Stomach (tissue), 4 donors: Measurements from ENCODE around the gene SSTR1.

Experiments used
- CTCF ChIP-seq, 7 experiments: fragments of 450-650 bp in 4 of 7; fragments of 200-600 bp in 3 of 7; sonication (generic) in 3 of 7; IDR thresholded peaks; one replicate each; pipeline ENCODE4 v1.5.1; 2016 to 2019; ENCODE audit warnings: antibody characterized with exemption in 7 of 7, control low read depth in 2 of 7, mild to moderate bottlenecking in 1 of 7
- POLR2A ChIP-seq, 4 donors: fragments of 450-650 bp; IDR thresholded peaks; one replicate each; pipeline ENCODE4 v1.6.1; 2016; ENCODE audit warnings: antibody characterized with exemption in 4 of 4, control low read depth in 2 of 4, mild to moderate bottlenecking in 1 of 4, moderate library complexity in 1 of 4

GRCh38 chr14:38184132-38184531 is 23.6 kb upstream of the SSTR1 start:
- TF ChIP-seq CTCF (IDR thresholded peaks at IDR 0.05) (no peak), POLR2A (IDR thresholded peaks at IDR 0.05) (no peak)
